WTC11 (cell line): Measurements from ENCODE around the gene PAAF1. TPM values are rescaled to one million over a fixed set of nuclear protein-coding genes. Genes with fewer than 3 reads are reported as not detected.

ENCODE experiments used
- ATAC-seq: fragments of 200-7000 bp; cut with Tn5 transposase; 2 replicates; pipeline ENCODE4 v1.10.0; 2021; ENCODE audit warnings: mild to moderate bottlenecking, moderate library complexity
- CTCF ChIA-PET: fragments of 300-600 bp; sonication (Branson Sonifier 250); formaldehyde crosslinking; loops from one replicate; lab custom pipeline; 2021; ENCODE audit warnings: antibody characterized with exemption; lab: Charles Lee
- POLR2A ChIA-PET: fragments of 350-600 bp; sonication (Branson Sonifier 250); formaldehyde crosslinking; loops from one replicate; lab custom pipeline; 2021; ENCODE audit warnings: antibody characterized with exemption; lab: Charles Lee
- DNase-seq: peaks from one replicate; pipeline ENCODE4 v3.0.0; 2021; ENCODE audit warnings: low spot score
- H3K27ac Mint-ChIP-seq: 2 replicates; pipeline ENCODE4 v1.8.0; 2021; ENCODE audit warnings: mixed read lengths
- H3K27me3 Mint-ChIP-seq: 2 replicates; pipeline ENCODE4 v1.8.0; 2021; ENCODE audit warnings: low read depth, mild to moderate bottlenecking, moderate library complexity, mixed read lengths
- H3K36me3 Mint-ChIP-seq: 2 replicates; pipeline ENCODE4 v1.8.0; 2021; ENCODE audit warnings: mixed read lengths
- H3K4me1 Mint-ChIP-seq: 2 replicates; pipeline ENCODE4 v1.8.0; 2022; ENCODE audit warnings: mixed read lengths
- H3K4me3 Mint-ChIP-seq: 2 replicates; pipeline ENCODE4 v1.8.0; 2021; ENCODE audit warnings: mild to moderate bottlenecking, moderate library complexity, mixed read lengths
- H3K9me3 Mint-ChIP-seq: 2 replicates; pipeline ENCODE4 v1.8.0; 2021; ENCODE audit warnings: mixed read lengths
- AFF4 ChIP-seq: sonication (generic); formaldehyde crosslinking; IDR thresholded peaks from 2 replicates; pipeline ENCODE4 v1.8.1; 2023; ENCODE audit warnings: mild to moderate bottlenecking, missing genetic modification reagents, borderline replicate concordance
- CREM ChIP-seq: sonication (generic); formaldehyde crosslinking; IDR thresholded peaks from 2 replicates; pipeline ENCODE4 v1.8.1; 2022; ENCODE audit warnings: mild to moderate bottlenecking, missing genetic modification reagents, moderate library complexity
- E2F4 ChIP-seq: sonication (generic); formaldehyde crosslinking; IDR thresholded peaks from 2 replicates; pipeline ENCODE4 v1.8.1; 2022; ENCODE audit warnings: low read depth, mild to moderate bottlenecking, moderate library complexity, missing genetic modification reagents, borderline replicate concordance
- FOXK1 ChIP-seq: sonication (generic); formaldehyde crosslinking; IDR thresholded peaks from 2 replicates; pipeline ENCODE4 v1.8.0; 2022; ENCODE audit warnings: mild to moderate bottlenecking, moderate library complexity, missing genetic modification reagents
- IRF1 ChIP-seq: sonication (generic); formaldehyde crosslinking; IDR thresholded peaks from 2 replicates; pipeline ENCODE4 v1.8.0; 2023; ENCODE audit warnings: missing genetic modification reagents
- JAZF1 ChIP-seq: fragments of 250-450 bp; sonication (Bioruptor Pico); IDR thresholded peaks from 2 replicates; pipeline ENCODE4 v1.9.0; 2021; ENCODE audit warnings: moderate library complexity, mild to moderate bottlenecking, inconsistent platforms
- JUN ChIP-seq: sonication (generic); formaldehyde crosslinking; IDR thresholded peaks from 2 replicates; pipeline ENCODE4 v1.8.0; 2023; ENCODE audit warnings: mild to moderate bottlenecking, missing genetic modification reagents
- SMAD3 ChIP-seq: sonication (generic); formaldehyde crosslinking; IDR thresholded peaks from 2 replicates; pipeline ENCODE4 v1.8.0; 2022; ENCODE audit warnings: missing genetic modification reagents, mild to moderate bottlenecking, borderline replicate concordance
- SMAD4 ChIP-seq: sonication (generic); formaldehyde crosslinking; IDR thresholded peaks from 2 replicates; pipeline ENCODE4 v1.8.0; 2022; ENCODE audit warnings: mild to moderate bottlenecking, missing genetic modification reagents
- SP1 ChIP-seq: sonication (generic); formaldehyde crosslinking; conservative IDR thresholded peaks from 2 replicates; pipeline ENCODE4 v1.8.1; 2022; ENCODE audit warnings: missing genetic modification reagents
- STAT6 ChIP-seq: sonication (generic); formaldehyde crosslinking; conservative IDR thresholded peaks from 2 replicates; pipeline ENCODE4 v1.8.1; 2023; ENCODE audit warnings: mild to moderate bottlenecking, low read depth, missing genetic modification reagents, moderate library complexity
- USF1 ChIP-seq: sonication (generic); formaldehyde crosslinking; IDR thresholded peaks from 2 replicates; pipeline ENCODE4 v1.8.0; 2022; ENCODE audit warnings: mild to moderate bottlenecking, missing genetic modification reagents
- USF2 ChIP-seq: sonication (generic); formaldehyde crosslinking; IDR thresholded peaks from 2 replicates; pipeline ENCODE4 v1.8.1; 2023; ENCODE audit warnings: mild to moderate bottlenecking, missing genetic modification reagents, moderate library complexity
- ZMAT4 ChIP-seq: fragments of 250-450 bp; sonication (Bioruptor Pico); IDR thresholded peaks from 2 replicates; pipeline ENCODE4 v1.9.0; 2021; ENCODE audit warnings: mild to moderate bottlenecking
- ZNF138 ChIP-seq: sonication (generic); formaldehyde crosslinking; conservative IDR thresholded peaks from 2 replicates; pipeline ENCODE4 v1.8.1; 2022; ENCODE audit warnings: mild to moderate bottlenecking, moderate library complexity, missing genetic modification reagents
- ZNF423 ChIP-seq: fragments of 250-450 bp; sonication (Bioruptor Pico); IDR thresholded peaks from 2 replicates; pipeline ENCODE4 v2.1.2; 2022; ENCODE audit warnings: mild to moderate bottlenecking, moderate library complexity
- total RNA-seq: library from RNA; stranded (reverse); gene quantifications from 3 replicates; pipeline ENCODE4 v1.2.3, GENCODE V29; 2021

The PAAF1 gene
- total RNA-seq, 1 experiment from 2014 or later: 27.7 TPM

GRCh38 chr11:73950869-73951710 lies 74.3 kb downstream of the PAAF1 start, which contains the start of gene DNAJB13:
Gene DNAJB13 (plus strand): TSS chr11:73951026. CDS start chr11:73951070, 44 bp downstream.
- no peak within 1 kb of the TSS for H3K4me3 Mint-ChIP-seq
- H3K36me3 Mint-ChIP-seq: peaks cover 3% of the 10 kb centered on the region; the same call in 1 of the 2 replicates
- peaks cover 15% of the 10 kb centered on the region for H3K9me3 Mint-ChIP-seq
- no peaks in the 10 kb centered on the region for H3K4me1 Mint-ChIP-seq
- CTCF ChIA-PET: interaction anchor here (0.5 to 1.3 kb wide), 3 partner anchors 20 to 286 kb away, joined by 3 to 4 read pairs (median 3); no protein-coding TSS in a partner anchor
- POLR2A ChIA-PET: no interaction called here
- peak; percentile 75 for DNase-seq
- H3K27ac Mint-ChIP-seq: no peak within 1 kb of the TSS
- peak; percentile 99 for ATAC-seq
- TF ChIP-seq SMAD3 (CRISPR knock-in tag) (no peak), ZNF138 (CRISPR knock-in tag) (no peak)
- H3K27me3 Mint-ChIP-seq: no peaks in the 10 kb centered on the region; the same call in 1 of the 2 replicates

GRCh38 chr11:73951797-73952196 lies 75.0 kb downstream of the PAAF1 start:
- no peak for DNase-seq
- H3K36me3 Mint-ChIP-seq: peaks cover 2% of the 10 kb centered on the region; the same call in 1 of the 2 replicates
- peaks cover 8% of the 10 kb centered on the region for H3K9me3 Mint-ChIP-seq
- H3K27me3 Mint-ChIP-seq: peaks cover 3% of the 10 kb centered on the region; the same call in 1 of the 2 replicates
- H3K4me1 Mint-ChIP-seq: no peaks in the 10 kb centered on the region
- CTCF ChIA-PET: interaction anchor here (0.7 kb wide), 1 partner anchor 286 kb away, joined by 3 read pairs; no protein-coding TSS in a partner anchor
- no peak overlapping the region for H3K4me3 Mint-ChIP-seq
- no peak for TF ChIP-seq ZMAT4 (CRISPR knock-in tag)
- no peak for TF ChIP-seq IRF1
- no peak for TF ChIP-seq AFF4 (CRISPR knock-in tag)
- no peak for TF ChIP-seq JAZF1
- TF ChIP-seq E2F4 (CRISPR knock-in tag): no peak
- TF ChIP-seq USF1 (CRISPR knock-in tag): no peak
- no peak for TF ChIP-seq CREM (CRISPR knock-in tag)
- TF ChIP-seq JUN (CRISPR knock-in tag): no peak
- no peak for TF ChIP-seq ZNF423 (CRISPR knock-in tag)
- no peak for TF ChIP-seq USF2
- TF ChIP-seq STAT6 (CRISPR knock-in tag): no peak
- TF ChIP-seq SP1: no peak
- TF ChIP-seq SMAD4 (CRISPR knock-in tag): no peak
- TF ChIP-seq FOXK1: no peak
- TF ChIP-seq, all 79 proteins: peak for 0
- no peak for ATAC-seq
- H3K27ac Mint-ChIP-seq: no peak overlapping the region
- POLR2A ChIA-PET: no interaction called here
